Large intestine (tissue), 3 donors: Measurements from ENCODE around the gene NRP2. TPM values are rescaled to one million over a fixed set of nuclear protein-coding genes. Genes with fewer than 3 reads are reported as not detected.
A peak's percentile ranks its signal among the peaks of the same experiment; 100 is the strongest.

Source experiments
- DNase-seq, 2 donors: peaks; one replicate each; pipeline versions ENCODE4 v3.0.0 to v3.0.0-alpha.2; 2013
- H3K27ac ChIP-seq: one replicate; pipeline ENCODE4 v1.5.1; 2013; ENCODE audit warnings: low read length
- H3K27me3 ChIP-seq: 2 replicates; pipeline ENCODE4 v1.6.1; 2013; ENCODE audit warnings: low read length; ENCODE audit not compliant: control insufficient read depth, insufficient read depth
- H3K36me3 ChIP-seq: 2 replicates; pipeline ENCODE4 v1.6.1; 2013; ENCODE audit warnings: low read length; ENCODE audit not compliant: control insufficient read depth, insufficient read depth
- H3K4me1 ChIP-seq: one replicate; pipeline ENCODE4 v1.6.1; 2013; ENCODE audit warnings: low read length; ENCODE audit not compliant: control insufficient read depth, insufficient read depth
- H3K4me3 ChIP-seq: one replicate; pipeline ENCODE4 v1.5.1; 2013; ENCODE audit warnings: low read length
- H3K9me3 ChIP-seq: one replicate; pipeline ENCODE4 v1.6.1; 2013; ENCODE audit warnings: mild to moderate bottlenecking, low read depth, low read length, moderate library complexity; ENCODE audit not compliant: control insufficient read depth
- WGBS: methylation state at CpG from one replicate; pipeline ENCODE4 v1.1.5; 2013; ENCODE audit warnings: low lambda C conversion rate; ENCODE audit not compliant: insufficient coverage; 5-methylcytosine and 5-hydroxymethylcytosine counted together
- polyA plus RNA-seq: library from polyadenylated mRNA; unstranded; fragments of 120-200 nt; gene quantifications from one replicate; pipeline ENCODE4 v1.2.1, GENCODE V29; 2013

Gene NRP2
- polyA plus RNA-seq, 1 donor: 37.2 TPM

- H3K4me3 ChIP-seq: peak overlapping the region; percentile 54
- peaks cover 22% of the 10 kb centered on the region for H3K4me1 ChIP-seq
- DNase-seq: peak in 1 of 2 donors; percentile 26
- H3K36me3 ChIP-seq: no peaks in the 10 kb centered on the region
- WGBS: no CpG with 5 or more reads among the region's 28 CpGs
- peaks cover 7% of the 10 kb centered on the region for H3K9me3 ChIP-seq
- H3K27ac ChIP-seq: peak overlapping the region; percentile 33
- H3K27me3 ChIP-seq: peaks cover 51% of the 10 kb centered on the region
Observed at GRCh38 chr2:205686783-205687640, 4.7 kb downstream of the NRP2 start.

DNA sequence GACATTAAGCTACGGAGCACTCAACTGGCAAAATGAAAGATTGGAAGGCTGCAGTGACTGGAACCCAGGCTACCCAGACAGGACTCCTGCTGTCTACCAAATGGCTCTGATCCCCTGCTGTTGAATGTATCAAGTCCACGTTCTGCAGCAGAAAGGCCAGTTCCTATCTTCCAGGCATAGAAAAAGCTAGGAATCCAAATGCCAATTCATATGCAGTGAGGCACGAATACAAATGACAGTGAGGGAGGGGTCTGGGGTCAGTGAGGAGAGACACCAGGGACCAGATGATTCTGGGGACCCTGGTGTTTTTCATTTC is 5.3 kb downstream of the NRP2 start:
- no peak overlapping the region for H3K4me3 ChIP-seq
- H3K27me3 ChIP-seq: peaks cover 47% of the 10 kb centered on the region
- H3K27ac ChIP-seq: no peak overlapping the region
- peaks cover 4% of the 10 kb centered on the region for H3K9me3 ChIP-seq
- WGBS: no CpG with 5 or more reads among the region's 3 CpGs
- H3K4me1 ChIP-seq: peaks cover 22% of the 10 kb centered on the region
- no peak for DNase-seq
- H3K36me3 ChIP-seq: no peaks in the 10 kb centered on the region

DNA sequence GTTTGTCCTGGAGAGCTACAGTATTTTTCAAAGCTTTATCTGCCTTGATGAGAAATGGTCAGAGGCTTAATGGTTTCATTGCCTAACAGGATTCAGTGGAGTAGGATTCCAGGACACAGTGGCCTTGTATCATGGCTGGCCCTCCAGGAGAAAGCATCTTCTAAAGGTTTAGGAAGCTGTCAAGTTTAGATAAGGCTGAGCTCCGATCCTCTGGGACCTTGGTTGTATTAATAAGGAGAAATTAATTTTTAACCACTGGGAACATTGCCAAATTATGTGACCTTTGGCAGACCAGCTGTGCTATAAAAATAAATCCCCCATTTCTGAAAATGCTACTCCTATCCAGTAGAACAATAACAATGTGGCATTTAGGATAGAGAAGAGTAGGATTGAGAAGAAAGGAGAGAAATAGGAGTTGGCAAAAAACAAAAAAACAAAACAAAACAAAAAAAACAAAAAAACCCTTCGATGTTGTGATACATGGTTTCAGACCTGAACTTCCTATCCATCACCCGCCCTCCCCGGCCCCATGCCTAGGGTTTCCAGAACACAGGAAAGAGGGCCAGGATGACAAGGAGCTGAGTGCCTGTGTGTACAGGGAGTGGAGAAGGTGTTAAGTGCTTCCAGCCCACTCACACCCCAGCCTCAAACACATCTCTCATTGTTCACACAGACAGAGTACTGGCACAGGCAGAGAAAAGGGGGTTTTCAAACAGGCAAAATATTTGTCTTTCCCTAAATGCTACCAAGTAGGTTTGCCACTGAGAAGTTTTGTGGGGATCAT is 6.3 kb downstream of the NRP2 start:
- Histone ChIP-seq H3K27me3 (peaks cover 37% of the 10 kb centered on the region), H3K36me3 (no peaks in the 10 kb centered on the region), H3K9me3 (peaks cover 4% of the 10 kb centered on the region), H3K27ac (no peak overlapping the region), H3K4me1 (peaks cover 22% of the 10 kb centered on the region), H3K4me3 (no peak overlapping the region)
- no CpG with 5 or more reads among the region's 4 CpGs for WGBS
- peak in 1 of 2 donors; percentile 41 for DNase-seq

DNA sequence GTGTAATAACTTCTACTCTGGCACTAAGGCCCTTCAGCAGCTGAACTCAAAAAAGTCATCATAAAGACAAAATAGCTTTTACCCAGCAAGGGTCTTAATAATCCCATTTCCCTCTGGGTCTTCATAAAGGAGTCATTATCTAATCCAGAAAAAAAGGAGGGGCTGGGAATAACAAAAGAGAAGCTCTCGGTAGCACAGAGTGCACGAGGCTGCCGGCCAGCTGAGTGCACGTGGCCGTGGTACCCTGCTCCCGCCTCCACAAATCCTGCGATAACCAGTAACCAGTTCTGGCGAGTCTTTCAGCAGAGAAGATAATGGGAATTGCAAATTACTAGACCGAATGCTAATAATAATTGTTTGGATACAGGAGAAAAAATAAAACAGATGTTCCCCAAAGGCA is 7.5 kb downstream of the NRP2 start:
- no peak for DNase-seq
- Histone ChIP-seq H3K4me3 (no peak overlapping the region), H3K4me1 (peaks cover 18% of the 10 kb centered on the region), H3K27ac (no peak overlapping the region), H3K9me3 (peaks cover 4% of the 10 kb centered on the region), H3K36me3 (no peaks in the 10 kb centered on the region), H3K27me3 (peaks cover 25% of the 10 kb centered on the region)
- 100% methylated on average over 2 of the region's 9 CpGs for WGBS

- Histone ChIP-seq H3K4me3 (no peak overlapping the region), H3K27me3 (peaks cover 4% of the 10 kb centered on the region), H3K36me3 (no peaks in the 10 kb centered on the region), H3K9me3 (no peaks in the 10 kb centered on the region), H3K4me1 (peaks cover 9% of the 10 kb centered on the region), H3K27ac (no peak overlapping the region)
- no peak for DNase-seq
- no CpG with 5 or more reads among the region's 3 CpGs for WGBS
Observed at GRCh38 chr2:205692104-205692503, 9.8 kb downstream of the NRP2 start.

DNA sequence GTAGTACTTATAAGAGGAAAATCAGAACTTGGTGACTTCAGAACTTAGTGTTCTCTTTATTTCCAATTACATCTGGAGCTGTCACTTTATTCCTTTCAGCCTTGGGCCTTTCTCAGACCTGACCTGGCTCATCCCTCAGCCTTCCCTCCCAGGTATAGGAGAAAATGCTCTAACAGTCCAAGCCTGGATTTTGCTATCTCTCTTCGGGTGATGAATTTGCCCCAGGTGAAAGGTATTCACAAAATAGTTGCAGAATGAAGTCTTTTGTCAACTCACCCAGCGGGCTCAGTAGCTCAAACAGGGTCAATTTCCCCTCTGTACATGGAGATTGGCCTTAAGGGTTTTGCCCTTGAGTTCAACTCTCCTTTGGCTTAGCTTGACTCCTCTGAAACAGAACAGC is 12.0 kb downstream of the NRP2 start:
- H3K4me1 ChIP-seq: peaks cover 4% of the 10 kb centered on the region
- no peak overlapping the region for H3K4me3 ChIP-seq
- H3K9me3 ChIP-seq: no peaks in the 10 kb centered on the region
- H3K36me3 ChIP-seq: no peaks in the 10 kb centered on the region
- WGBS: no CpG with 5 or more reads among the region's 2 CpGs
- H3K27ac ChIP-seq: no peak overlapping the region
- no peak for DNase-seq
- no peaks in the 10 kb centered on the region for H3K27me3 ChIP-seq

GRCh38 chr2:205695460-205695991 is 13.2 kb downstream of the NRP2 start:
- Histone ChIP-seq H3K27me3 (no peaks in the 10 kb centered on the region), H3K4me3 (no peak overlapping the region), H3K36me3 (no peaks in the 10 kb centered on the region), H3K9me3 (no peaks in the 10 kb centered on the region), H3K4me1 (peaks cover 11% of the 10 kb centered on the region), H3K27ac (no peak overlapping the region)
- WGBS: no CpG with 5 or more reads among the region's 3 CpGs
- no peak for DNase-seq

DNA sequence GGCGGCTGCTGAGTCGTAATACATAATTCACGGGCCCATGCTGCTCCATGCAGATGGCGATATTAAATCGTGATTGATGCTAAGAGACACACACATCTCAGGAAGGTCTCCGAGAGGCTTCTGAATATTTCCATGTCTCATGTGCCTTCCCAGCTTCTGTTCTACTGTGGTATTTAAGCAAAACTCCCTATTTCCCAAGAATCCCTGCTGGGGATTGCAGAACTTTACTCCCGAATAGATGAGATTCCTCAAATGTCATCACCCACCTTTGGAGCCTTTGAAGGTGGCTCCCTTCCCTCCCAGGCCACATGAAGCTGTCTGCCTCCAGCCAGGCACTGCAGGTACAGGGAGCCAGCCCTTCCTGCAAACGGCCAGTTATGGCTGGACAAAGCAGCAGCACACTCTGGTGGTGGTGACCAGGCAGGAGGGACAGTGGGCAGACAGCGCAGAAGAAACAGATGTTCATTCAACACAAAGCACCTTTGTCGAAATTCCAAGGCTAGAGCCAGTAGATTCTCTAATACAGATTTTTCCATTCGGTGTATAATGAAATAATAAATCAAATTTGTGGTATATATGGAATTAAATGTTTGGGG is 14.1 kb downstream of the NRP2 start:
- Histone ChIP-seq H3K4me3 (no peak overlapping the region), H3K4me1 (peaks cover 18% of the 10 kb centered on the region), H3K9me3 (no peaks in the 10 kb centered on the region), H3K27ac (no peak overlapping the region), H3K27me3 (no peaks in the 10 kb centered on the region), H3K36me3 (no peaks in the 10 kb centered on the region)
- DNase-seq: no peak
- no CpG with 5 or more reads among the region's 11 CpGs for WGBS

- DNase-seq: peak in 1 of 2 donors; percentile 48
Observed at GRCh38 chr2:205696927-205697441, 14.7 kb downstream of the NRP2 start.

More at GRCh38 chr2:205696927-205697441, 14.7 kb downstream of the NRP2 start:
- Histone ChIP-seq H3K36me3 (no peaks in the 10 kb centered on the region), H3K4me1 (peaks cover 18% of the 10 kb centered on the region), H3K4me3 (no peak overlapping the region), H3K9me3 (no peaks in the 10 kb centered on the region), H3K27me3 (no peaks in the 10 kb centered on the region), H3K27ac (no peak overlapping the region)
- WGBS: 28% methylated on average over 2 of the region's 5 CpGs
